Fibroblast of skin of left biceps (primary cell): Measurements from ENCODE around the gene MEFV.
"Not testable (repeated sequence)": the region's sequence is repeated elsewhere in the genome, so short reads cannot be mapped to it uniquely, and the experiment has no call there.

Experiments used
- DNase-seq, 2 experiments: peaks; one replicate each; pipeline ENCODE4 v3.0.0-alpha.2; 2013; ENCODE audit warnings: low read depth in 2 of 2

MEFV gene

DNA sequence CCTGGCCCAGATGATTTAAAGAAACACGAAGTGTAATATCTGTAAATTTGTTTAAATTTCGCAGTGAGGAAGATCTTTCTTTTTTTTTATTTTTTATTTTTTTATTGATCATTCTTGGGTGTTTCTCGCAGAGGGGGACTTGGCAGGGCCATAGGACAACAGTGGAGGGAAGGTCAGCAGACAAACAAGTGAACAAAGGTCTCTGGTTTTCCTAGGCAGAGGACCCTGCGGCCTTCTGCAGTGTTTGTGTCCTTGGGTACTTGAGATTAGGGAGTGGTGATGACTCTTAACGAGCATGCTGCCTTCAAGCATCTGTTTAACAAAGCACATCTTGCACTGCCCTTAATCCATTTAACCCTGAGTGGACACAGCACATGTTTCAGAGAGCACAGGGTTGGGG is 14.3 kb upstream of the MEFV start:
- not testable (repeated sequence) for DNase-seq

DNA sequence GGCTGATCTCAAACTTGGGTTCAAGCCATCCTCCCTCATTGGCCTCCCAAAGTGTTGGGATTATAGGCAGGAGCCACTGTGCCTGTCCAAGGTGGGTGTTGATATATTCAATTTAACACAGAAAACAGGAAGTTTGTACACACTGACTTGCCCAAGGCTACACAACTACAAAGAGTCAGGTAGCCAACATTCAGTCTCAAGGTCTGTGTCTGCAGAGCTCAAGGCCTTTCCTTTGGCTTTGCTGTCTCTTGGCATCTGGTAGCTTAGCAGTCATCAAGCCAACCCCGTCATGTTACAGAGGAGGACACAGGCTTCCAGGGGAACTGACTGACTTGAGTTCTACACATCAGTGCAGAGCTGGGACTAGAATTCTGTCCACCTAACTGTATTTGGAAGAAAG is 11.9 kb upstream of the MEFV start:
- no peak for DNase-seq

DNA sequence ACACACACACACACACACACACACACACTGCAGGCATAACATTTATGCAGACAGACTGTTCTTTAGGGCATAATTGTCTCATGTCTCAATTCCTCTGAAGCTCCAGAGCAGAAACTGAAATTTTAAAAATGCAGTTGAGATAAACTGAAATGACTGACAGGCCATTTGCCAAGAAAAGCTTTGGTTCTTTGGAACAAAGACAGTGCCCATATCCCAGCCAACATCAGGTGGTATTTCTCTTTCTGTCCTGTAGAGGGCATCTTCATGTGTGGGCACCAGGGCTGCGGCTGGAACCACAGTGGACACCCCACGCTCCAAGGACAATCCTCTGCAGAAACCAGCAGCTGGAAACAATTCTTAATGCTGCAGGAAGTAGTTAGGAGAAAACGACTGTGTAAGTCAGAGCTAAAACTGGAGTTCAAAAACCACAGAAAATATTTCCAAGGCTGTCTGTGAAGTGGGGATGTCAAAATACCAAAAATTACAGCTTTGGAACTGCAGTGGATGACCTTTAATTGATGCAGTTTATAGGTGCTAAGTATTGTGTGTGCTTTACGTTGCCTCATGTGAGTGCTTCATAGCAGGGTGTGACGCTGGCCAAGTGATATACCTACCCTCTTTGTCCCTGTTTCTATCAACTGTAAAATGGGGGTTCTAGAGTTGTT is 10.6 kb upstream of the MEFV start:
- DNase-seq, result no peak

DNA sequence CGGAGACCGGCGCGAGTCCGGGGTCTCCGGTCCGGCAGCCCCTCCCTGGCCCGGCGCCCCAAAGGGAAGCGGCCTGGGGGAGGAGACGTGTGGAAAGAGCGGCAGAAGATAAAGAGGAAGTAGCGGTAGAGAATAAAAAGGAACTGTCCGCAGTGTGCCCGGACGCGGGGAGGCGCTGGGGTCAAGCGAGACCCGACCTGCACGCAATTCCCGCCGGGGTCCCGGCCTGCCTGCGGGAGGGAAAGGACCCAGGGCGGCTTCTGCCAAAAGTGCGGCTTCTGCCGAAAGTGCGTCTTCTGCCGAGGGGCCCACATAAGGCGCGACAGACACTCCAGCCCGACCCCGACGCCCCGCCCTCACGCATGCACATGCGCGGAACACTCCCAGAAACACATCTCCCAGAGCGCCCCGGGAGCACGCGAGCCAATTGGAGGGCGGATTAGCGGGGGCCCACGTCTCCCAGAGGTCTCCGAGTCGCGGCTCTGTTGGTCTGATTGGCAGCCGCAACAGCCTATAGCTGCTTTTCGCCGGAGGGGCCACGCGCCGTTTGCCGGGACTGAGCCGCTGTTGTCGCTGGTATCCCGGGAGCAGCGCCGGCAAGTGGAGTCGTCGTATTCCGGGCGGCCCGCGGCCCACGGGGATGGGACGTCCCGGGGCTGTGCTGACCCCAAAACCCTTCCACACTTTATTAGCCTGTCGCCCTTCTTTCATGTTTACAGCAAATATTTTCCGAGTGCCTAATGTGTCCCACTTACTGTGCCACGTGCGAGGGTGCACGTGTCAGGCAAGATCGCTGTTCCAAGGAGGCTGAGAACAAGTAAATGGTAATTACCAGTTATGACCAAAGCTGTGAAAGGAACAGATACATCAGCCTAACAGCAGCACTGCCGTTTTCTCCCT is 8.0 kb upstream of the MEFV start:
- DNase-seq, result peak; percentile 97 to 98

DNA sequence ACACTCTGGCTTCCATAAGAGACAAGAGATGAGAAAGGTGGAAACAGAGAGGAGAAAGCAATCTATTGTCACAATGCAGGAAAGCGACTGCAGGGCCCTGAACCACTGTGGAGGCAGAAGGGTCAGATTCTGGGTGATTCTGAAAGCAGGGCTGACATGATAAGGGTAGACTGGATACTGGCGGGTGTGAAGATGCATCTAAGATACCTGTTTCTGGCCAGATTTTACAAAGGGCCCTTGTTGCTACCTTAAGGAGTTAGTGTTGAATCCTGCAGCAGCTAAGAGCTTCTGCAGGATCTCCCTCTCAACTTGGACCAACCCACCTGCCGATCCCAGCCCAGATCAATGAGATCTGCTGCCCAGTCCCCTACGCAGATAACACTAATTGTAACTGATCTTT is 6.1 kb upstream of the MEFV start:
- DNase-seq, result no peak

DNA sequence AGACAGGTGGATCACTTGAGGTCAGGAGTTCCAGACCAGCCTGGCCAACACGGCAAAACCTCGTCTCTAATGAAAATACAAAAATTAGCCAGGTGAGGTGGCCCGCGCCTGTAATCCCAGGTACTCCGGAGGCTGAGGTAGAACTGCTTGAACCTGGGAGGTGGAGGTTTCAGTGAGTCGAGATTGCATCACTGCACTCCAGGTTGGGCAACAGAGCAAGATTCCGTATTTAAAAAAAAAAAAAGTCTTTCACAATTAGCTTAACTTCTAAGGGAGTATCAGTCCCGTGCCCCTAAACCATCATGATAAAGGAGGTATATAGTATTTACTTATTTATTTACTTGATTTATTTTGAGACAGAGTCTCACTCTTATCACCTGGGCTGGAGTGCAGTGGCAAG is 3.4 kb upstream of the MEFV start:
- DNase-seq, result no peak

DNA sequence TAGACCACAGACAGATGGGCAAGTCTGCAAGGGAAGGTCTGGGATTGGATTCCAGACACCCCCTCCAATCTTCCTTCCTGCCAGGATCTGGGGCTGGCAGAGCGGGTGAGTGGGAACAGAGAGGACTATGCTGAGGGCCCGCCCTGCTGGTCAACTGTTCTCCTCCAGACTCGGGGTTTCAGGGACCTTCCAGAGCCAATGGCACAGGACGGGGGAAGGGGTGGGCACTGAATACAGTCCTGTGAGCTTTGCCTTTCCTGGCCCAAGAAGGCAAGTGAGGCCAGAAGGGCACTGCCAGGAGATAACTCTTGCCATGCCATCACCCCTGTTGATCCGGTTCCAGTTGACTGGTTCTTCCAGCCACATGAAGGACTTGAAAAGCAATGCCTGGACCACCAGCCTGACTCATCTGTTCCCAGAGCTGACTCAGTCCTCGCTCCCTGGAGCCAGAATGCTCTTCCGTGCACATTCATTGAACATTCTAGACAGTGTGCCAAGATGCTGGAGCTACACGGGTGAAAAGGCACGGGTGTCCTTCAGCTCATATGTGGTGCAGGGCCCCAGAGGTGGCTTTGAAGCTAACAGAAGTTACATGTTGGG is 533 bp upstream of the MEFV start:
- DNase-seq, result no peak

DNA sequence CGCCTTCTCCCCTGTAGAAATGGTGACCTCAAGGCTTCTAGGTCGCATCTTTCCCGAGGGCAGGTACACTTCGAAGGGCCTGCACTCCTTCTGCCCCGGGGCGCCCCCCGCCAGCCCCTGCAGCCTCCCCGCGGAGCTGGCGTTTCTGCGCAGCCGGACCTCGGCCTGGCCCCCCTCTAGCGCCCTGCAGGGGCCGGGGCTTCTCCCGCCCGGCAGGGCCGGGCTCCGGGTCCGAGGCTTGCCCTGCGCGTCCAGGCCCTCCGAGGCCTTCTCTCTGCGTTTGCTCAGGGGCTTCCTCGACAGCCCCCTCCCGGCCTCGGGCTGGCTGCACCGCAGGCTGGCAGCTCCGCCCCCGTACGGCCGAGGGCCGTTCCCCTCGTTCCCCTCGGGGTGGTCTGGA is 2.1 kb downstream of the MEFV start:
- DNase-seq, result no peak

DNA sequence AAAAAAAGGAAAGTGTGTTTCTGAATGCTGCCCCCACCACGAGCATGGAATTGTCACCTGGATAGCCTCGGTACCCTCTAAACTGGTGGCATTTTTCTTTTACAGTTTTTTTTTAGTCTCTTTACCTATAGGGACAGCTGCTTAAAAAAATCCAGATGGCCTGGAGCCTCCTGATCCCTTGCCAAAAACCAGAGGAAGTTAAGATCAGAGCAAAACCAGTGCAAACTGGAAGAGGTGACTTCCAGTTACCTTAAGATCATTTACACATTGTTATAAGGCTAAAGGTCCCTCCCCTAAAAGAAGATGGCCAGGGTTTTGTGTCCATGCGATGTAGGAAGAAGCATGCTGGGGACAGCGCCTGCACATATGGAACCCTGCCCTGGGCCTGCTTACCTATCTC is 3.5 kb downstream of the MEFV start:
- DNase-seq, result no peak

DNA sequence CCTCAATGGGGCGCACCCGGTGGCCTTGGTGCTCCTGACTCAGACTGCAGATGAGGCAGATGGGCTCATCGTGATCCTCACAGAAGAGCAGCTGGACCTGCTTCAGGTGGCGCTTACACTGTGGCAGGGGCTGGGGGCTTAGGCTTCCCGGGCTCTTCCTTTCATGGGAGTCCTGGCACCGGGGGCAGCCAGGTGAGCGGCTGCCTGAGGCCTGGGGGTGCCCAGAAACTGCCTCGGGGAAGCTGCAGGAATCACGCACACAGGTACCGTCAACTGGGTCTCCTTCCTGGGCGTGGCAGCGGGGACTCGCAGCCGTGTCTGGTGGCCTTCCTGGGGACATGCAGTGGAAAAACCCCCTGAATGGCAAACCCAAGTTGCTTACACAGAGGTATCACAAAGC is 7.0 kb downstream of the MEFV start:
- no peak for DNase-seq

DNA sequence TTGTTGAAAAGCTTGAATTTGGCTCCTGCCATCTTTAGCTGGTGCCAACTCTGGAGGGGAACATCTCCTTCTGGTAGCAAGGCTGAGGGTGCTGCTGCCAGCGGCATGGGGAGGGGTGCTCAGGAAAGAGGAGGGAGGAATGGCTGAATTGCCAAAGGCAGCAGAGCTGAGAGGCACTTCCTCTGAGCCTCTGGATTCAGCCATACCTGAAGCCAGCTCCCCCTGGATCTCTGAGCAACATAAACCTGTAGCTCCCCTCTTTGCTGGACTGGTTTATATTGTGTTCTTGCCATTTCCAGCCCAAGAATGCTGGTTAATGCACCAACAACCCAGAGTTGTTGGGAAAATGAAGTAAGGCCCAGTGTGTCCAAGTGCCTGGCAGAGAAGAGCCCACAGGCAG is 7.4 kb downstream of the MEFV start:
- no peak for DNase-seq

DNA sequence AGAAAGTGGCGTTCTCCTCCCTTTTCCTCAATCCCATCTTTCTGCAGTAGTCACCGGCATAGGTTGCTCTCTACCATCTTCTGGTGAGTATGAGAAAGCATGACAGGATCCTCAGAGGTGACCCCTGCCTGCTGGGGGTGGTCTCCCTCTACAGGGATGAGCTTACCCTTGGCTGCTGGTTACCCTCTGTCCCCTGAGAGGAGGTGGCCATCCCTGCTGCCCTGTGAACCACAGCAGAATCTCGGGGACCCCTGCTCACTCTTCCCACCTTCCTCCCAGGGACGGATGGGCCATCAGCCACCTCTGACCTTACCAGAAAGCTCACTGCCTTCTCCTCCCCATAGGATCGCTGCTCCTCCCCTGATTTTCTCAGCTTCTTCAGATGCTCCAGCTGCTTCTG is 7.8 kb downstream of the MEFV start:
- DNase-seq, result no peak

DNA sequence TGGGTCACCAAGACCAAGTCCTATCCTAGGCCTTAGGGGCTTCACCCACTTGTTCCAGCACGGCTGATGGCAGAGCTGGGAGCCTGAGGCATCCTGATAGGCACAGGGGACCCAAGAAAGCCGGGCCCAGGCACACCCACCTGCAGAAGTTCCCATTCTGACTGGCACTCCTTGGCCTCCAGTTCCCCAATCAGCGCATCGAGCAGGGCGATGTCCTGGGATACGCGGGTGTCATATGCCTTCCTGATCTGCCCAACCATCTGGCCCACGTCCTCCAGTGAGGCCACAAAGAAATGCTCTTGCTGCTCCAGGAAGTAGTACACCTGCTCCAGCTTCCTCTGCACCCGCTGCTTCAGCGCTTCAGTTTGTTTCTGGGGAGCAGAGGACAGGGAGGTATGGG is 9.6 kb downstream of the MEFV start:
- DNase-seq, result no peak

DNA sequence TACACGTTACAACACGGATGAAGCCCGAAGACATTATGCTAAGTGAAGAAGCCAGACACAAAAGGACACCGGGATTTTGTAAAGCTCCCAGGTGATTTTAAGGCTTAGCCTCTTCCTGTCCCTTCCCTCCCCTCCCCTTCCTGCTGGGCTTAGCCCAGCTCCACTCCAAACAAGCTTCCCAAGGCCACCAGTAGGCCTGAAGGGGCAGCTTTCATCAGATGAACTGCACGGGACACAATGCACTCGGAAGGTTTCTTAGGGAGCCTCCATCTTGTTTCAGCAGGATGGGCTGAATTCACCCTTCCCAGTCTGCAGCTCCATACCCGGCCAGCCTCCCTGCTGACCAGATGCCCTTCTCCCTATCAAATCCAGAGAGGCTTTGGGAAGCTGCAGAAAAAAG is 10.4 kb downstream of the MEFV start:
- DNase-seq, result no peak

DNA sequence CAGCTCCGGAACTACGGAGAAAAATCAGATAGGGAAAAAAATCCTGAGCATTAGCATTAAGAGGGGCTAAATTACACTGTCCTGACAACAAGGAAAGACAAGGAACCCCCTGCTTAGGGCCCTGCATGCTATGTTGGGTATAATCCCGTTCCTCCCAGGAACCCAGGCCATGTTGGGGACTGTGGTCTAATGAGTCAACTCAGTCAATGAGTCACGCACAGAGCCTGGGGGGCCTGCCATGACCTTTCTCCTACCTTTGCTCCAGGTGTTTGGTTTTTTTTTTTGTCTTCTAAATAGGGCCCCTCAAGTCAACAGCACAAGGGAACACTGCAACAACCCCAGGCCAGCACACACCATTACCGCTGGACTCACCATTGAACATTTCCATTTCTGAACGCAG is 12.6 kb downstream of the MEFV start:
- no peak for DNase-seq

DNA sequence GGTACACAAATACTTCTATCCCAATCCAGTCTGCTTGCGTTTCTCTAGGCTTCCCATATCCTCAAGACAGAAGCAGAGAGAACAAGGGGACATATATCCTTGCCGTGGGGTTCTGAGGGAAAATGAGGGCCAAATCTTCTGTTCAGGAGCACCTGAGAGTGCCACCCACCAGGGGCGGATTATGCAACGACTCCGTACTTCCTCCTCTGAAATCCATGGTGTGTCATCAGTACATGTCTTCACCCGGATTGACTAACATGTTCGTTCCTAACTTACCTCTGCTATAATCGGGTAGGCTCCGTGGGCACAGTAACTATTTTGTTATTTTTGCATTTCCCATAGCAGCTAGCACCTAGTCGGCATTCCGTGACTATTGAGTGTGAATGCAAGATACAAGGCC is 13.7 kb downstream of the MEFV start:
- DNase-seq, result no peak

DNA sequence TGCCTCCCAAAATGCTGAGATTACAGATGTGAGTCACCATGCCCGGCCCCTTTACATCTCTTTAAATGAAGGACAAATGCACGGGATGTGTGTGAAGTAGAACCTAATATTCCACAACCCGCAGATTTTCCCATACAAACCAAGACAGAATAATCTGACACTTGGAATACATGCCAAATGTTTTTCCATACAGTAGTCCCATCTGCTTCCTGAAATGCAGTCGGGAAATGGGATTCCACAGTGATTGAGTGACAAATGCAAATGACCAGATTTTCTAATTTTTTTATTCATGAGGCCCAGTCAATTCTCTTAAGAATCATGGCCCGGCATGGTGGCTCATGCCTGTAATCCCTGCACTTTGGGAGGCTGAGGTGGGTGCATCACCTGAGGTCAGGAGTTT is 14.7 kb downstream of the MEFV start:
- no peak for DNase-seq

DNA sequence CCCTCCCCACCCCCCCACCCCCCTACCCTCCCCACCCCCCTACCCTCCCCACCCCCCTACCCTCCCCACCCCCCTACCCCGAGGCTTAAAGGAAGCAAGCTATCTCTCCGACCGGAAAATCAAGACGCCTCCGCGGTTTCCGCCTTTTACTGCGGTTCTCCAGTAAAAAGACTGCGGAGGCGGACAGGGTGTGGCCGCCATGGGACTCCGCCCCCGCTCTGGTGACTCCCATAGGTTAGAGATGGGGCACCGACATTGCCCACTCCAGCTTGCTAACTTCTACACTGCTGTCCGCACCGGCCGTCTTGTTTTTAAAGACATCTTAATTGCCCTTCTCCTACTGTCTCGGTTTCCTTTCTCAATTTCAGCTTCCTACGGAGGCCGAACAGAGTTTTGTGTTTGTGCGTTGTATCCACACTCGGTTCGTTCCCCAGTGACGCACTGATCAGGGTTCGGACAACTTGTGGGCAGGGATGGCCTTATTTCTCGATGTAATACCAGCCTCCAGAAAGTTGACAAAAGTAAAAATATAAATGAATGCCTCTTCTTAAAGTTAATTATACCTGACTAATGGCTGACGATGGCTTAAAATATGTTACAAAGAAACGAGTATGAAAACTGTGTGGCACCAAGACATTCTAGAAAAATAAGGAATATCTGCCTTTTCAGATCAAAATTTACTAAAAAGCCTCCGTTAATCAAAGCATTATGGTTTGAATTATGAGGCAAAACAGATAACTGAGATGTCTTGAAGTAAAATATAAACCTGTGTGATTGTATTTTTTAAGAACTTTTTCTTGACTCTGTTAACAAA is 20.4 kb downstream of the MEFV start:
- no peak for DNase-seq

DNA sequence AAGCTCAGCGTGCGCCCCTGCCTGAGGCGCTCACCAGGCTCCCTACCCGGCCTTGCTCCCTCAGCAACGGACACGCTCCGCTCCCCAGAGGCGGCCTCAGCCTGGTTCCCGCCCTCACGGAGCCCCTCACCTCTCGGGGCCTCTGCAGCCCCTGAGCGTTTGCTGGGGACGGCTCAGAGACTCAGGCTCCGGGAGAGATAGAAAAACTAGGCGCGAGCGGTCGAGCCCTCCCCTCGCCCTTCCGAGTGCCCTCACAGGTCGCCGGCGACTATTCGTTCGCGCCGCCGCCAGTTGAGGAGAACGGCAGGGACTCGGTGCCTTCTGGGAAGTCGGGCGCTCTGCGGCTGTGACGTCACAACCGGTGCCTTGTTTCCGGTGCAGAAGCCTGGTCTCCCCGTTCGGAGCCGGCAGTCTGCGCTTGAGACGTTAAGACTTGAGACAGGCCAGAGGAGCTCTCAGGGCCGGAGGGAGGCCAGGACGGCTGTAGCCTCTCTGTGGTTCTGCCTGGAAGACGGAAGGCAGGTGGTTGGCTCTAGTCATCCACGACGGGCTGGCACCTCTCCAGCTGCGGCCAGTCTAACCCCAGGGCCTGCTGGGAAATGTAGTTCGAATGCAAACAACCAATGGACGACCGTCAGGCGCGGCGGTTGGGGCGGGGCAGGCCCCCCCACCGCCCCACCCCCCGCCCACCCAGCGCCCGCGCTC is 21.4 kb downstream of the MEFV start, which contains the start of gene ZNF200:
TSS of gene ZNF200 (minus strand) at position 302 of the 705 bp plus-strand sequence. CDS start 1,403 bp downstream, outside the sequence.
- DNase-seq, result peak; percentile 82 to 85

DNA sequence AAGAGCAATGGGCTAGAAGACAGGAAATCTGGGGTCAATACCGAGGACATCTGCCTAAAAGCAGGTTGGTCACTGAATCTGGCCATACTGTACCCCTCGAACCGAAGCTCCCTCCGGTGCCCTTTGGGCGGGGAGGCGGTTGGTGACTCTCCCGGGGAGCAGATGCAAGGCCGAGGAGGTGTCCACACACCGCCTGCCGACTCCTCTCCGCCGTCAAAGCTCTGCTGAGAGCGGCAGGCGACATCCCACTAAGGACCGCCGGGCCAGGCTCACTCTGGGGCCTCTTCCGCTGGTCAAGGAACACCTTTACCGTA is 21.9 kb downstream of the MEFV start:
- no peak for DNase-seq

DNA sequence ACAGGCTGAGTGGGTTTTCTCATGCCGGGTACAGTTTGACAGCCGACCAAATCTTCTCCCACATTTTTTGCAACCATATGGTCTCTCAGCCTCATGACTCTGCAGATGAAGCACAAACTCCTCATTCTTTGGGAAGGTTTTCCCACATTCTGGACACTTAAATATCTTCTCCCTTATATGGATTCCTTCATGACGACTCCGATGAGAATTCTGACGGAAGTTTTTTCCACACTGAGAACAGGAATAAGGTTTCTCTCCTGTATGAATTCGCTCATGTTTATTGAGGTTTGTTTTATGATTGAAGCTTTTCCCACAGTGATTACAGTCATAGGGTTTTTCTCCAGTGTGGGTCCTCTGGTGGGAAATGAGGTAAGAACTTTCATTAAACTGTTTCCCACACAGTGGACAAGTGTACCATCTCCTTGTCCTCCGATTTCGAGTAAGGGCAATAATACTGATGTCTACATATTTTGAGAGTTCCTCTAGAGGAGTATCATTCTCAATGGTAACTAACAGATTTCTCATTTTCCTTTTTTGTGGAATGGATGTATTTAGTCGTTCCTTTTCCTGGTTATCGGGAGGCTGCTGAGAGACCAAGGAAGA is 32.4 kb downstream of the MEFV start:
- DNase-seq, result no peak
